HEK293T (cell line): ENCODE data around the gene NUDT16L1.

ENCODE experiments used
- CTCF ChIA-PET: fragments of 350-600 bp; formaldehyde crosslinking; extraction: SDS; loops from one replicate; lab custom pipeline; 2021; ENCODE audit warnings: antibody characterized with exemption, inconsistent platforms; lab: Yijun Ruan, JAX
- POLR2A ChIA-PET: fragments of 350-600 bp; formaldehyde crosslinking; extraction: SDS; loops from one replicate; lab custom pipeline; 2020; ENCODE audit warnings: antibody characterized with exemption, inconsistent platforms; lab: Yijun Ruan, JAX
- DNase-seq: peaks from one replicate; pipeline ENCODE4 v3.0.0; 2012; ENCODE audit warnings: mixed read lengths; ENCODE audit errors: extremely low spot score
- ARNT ChIP-seq: fragments of 450-650 bp; IDR thresholded peaks from 2 replicates; pipeline ENCODE4 v1.6.1; 2017; ENCODE audit warnings: mild to moderate bottlenecking
- BHLHE40 ChIP-seq: fragments of 450-650 bp; IDR thresholded peaks from 2 replicates; pipeline ENCODE4 v1.6.1; 2016; ENCODE audit warnings: mild to moderate bottlenecking, moderate library complexity, borderline replicate concordance
- CTBP1 ChIP-seq: fragments of 450-650 bp; IDR thresholded peaks from 2 replicates; pipeline ENCODE4 v1.6.1; 2016; ENCODE audit warnings: borderline replicate concordance
- ELF4 ChIP-seq: fragments of 450-650 bp; IDR thresholded peaks from 2 replicates; pipeline ENCODE4 v1.6.1; 2017; ENCODE audit warnings: antibody characterized with exemption
- FOXA1 ChIP-seq: fragments of 450-650 bp; IDR thresholded peaks from 2 replicates; pipeline ENCODE4 v1.6.1; 2016; ENCODE audit warnings: mild to moderate bottlenecking
- FOXK2 ChIP-seq: fragments of 450-650 bp; IDR thresholded peaks from 2 replicates; pipeline ENCODE4 v1.6.1; 2016; ENCODE audit warnings: mild to moderate bottlenecking
- FOXM1 ChIP-seq: fragments of 450-650 bp; IDR thresholded peaks from 2 replicates; pipeline ENCODE4 v1.6.1; 2017; ENCODE audit warnings: mild to moderate bottlenecking, borderline replicate concordance
- HDGF ChIP-seq: fragments of 450-650 bp; IDR thresholded peaks from 2 replicates; pipeline ENCODE4 v1.6.1; 2017; ENCODE audit warnings: antibody characterized with exemption, borderline replicate concordance
- L3MBTL2 ChIP-seq: fragments of 450-650 bp; conservative IDR thresholded peaks from 2 replicates; pipeline ENCODE4 v1.6.1; 2016; ENCODE audit warnings: mild to moderate bottlenecking
- LEF1 ChIP-seq: fragments of 450-650 bp; IDR thresholded peaks from 2 replicates; pipeline ENCODE4 v1.6.1; 2017; ENCODE audit warnings: mild to moderate bottlenecking, borderline replicate concordance
- NFRKB ChIP-seq: fragments of 450-650 bp; IDR thresholded peaks from 2 replicates; pipeline ENCODE4 v1.6.1; 2016; ENCODE audit warnings: mild to moderate bottlenecking, moderate library complexity
- SP1 ChIP-seq: fragments of 450-650 bp; IDR thresholded peaks from 2 replicates; pipeline ENCODE4 v1.6.1; 2017
- SUZ12 ChIP-seq: fragments of 450-650 bp; IDR thresholded peaks from 2 replicates; pipeline ENCODE4 v1.6.1; 2016; ENCODE audit warnings: mild to moderate bottlenecking
- TARDBP ChIP-seq: fragments of 450-650 bp; IDR thresholded peaks from 2 replicates; pipeline ENCODE4 v1.6.1; 2016
- ZNF384 ChIP-seq: fragments of 450-650 bp; IDR thresholded peaks from 2 replicates; pipeline ENCODE4 v1.6.1; 2016
- TF ChIP-seq, protein P1 (sequence below): fragments of 450-650 bp; IDR thresholded peaks from 2 replicates; pipeline ENCODE4 v1.6.1; 2016

NUDT16L1 gene

DNA sequence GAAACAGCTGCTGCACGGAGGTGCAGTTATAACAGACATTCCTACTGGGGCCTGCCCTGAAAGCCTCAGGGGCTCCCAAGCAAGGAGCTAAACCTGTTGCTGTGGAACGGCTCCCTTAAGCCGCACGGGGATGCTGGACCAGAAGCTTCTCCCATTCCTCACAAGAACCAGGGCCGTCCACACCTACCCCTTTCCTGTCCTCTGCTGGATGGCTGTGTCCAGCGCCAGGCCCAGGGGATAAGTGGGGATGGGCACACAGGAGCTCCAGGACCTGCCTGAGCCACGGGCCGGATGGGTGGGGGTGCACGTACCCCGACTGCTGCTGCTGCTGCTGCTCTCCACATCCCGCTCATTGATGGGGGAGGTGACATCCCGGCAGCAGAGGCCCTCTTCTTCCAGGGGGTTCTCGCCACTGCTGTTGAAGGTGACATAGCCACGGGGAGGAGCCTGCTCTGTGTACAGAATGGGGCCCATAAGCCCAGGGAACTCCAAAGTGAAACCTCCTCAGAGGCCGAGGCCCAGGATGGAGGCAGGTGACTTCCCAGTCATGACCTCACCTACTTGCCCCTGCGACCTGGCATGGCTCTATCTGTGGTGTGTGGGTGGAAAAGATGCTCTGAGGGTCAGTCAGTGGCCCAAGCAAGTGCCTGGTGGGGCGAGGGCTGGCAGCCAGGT is 8.6 kb downstream of the NUDT16L1 start:
- CTCF ChIA-PET: no interaction called here

DNA sequence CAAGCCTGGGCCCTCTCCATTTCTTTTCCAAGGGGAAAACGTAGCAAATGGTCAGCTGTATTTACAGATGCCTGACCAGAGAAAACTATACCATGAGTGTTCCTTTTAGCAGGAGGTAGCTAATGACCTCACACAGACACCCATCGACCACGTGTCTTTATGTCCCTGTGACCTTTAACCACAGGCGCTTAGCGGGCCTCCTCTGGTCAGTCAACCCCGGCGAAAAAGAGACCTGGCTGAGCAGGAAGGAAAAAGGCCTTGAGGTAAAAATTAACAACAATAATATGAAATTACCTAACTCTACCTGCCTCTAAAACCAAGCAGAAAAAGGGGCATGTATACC is 9.1 kb downstream of the NUDT16L1 start:
- POLR2A ChIA-PET: no interaction called here
- DNase-seq: no peak
- TF ChIP-seq SP1 (no peak), ARNT (no peak), ZNF384 (no peak), NFRKB (no peak), HDGF (no peak), ELF4 (no peak), BHLHE40 (no peak), FOXK2 (no peak), SUZ12 (no peak), LEF1 (no peak), L3MBTL2 (no peak), FOXA1 (no peak), TARDBP (no peak), CTBP1 (no peak), FOXM1 (no peak)
- TF ChIP-seq, protein P1, sequence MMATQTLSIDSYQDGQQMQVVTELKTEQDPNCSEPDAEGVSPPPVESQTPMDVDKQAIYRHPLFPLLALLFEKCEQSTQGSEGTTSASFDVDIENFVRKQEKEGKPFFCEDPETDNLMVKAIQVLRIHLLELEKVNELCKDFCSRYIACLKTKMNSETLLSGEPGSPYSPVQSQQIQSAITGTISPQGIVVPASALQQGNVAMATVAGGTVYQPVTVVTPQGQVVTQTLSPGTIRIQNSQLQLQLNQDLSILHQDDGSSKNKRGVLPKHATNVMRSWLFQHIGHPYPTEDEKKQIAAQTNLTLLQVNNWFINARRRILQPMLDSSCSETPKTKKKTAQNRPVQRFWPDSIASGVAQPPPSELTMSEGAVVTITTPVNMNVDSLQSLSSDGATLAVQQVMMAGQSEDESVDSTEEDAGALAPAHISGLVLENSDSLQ: no peak
- CTCF ChIA-PET: no interaction called here

More for the DNA sequence above, 8.6 kb downstream of the NUDT16L1 start:
- POLR2A ChIA-PET: no interaction called here
- TF ChIP-seq CTBP1: no peak
- TF ChIP-seq, protein P1: no peak
- TF ChIP-seq SUZ12: no peak
- TF ChIP-seq ZNF384: no peak
- no peak for TF ChIP-seq L3MBTL2
- TF ChIP-seq NFRKB: no peak
- TF ChIP-seq FOXA1: no peak
- no peak for TF ChIP-seq LEF1
- no peak for TF ChIP-seq BHLHE40
- no peak for TF ChIP-seq FOXM1
- TF ChIP-seq ARNT: no peak
- no peak for TF ChIP-seq HDGF
- no peak for DNase-seq

DNA sequence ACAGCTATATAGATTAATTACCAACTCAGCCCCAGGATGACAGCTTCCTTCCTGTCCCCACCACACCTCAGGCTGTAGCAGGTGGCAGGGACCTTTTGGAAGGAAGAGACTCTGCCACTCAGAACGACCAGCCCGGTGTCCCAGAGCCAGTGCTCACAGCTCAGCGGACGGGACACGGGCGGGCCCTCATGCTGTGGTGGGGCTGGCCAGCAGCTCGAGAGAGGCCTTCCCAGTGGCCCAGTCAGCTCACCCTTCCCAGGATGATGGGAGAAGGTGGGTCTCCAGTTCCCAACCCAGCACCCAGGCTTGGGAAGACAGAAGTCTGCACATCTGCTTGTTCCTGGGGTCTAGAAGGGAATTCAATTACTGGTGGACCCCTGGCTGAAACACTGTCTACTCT is 10.5 kb downstream of the NUDT16L1 start:
- TF ChIP-seq FOXA1 (no peak), TARDBP (no peak), ELF4 (no peak), L3MBTL2 (no peak), FOXM1 (no peak), SP1 (no peak), HDGF (no peak), ZNF384 (no peak), BHLHE40 (no peak)
- TF ChIP-seq, protein P1: no peak
- POLR2A ChIA-PET: no interaction called here
- CTCF ChIA-PET: no interaction called here
- DNase-seq: no peak

DNA sequence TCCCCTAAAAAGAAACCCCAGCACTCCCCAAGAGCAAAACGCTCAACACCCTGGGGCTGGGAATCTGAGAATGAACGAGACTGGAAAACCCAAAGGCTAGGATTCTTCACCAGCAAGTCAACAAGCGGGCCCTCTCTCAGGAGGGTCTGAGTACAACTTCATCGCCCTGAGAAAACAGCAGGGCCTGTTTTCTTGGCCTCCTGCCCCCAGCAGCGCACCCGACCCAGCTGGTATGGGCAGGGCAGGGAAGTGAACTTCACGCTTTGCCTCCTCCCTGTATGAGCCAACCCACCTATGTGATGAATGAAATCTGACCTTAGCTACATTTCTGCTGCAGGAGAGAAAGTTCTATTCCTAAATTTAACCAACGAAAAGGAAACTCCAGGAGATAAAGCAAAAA is 11.1 kb downstream of the NUDT16L1 start:
- DNase-seq: no peak
- CTCF ChIA-PET: no interaction called here
- POLR2A ChIA-PET: no interaction called here
- TF ChIP-seq ZNF384 (no peak), SP1 (no peak), LEF1 (no peak), ARNT (no peak), BHLHE40 (no peak), TARDBP (no peak), FOXK2 (no peak), ELF4 (no peak), L3MBTL2 (no peak), HDGF (no peak), CTBP1 (no peak), FOXA1 (no peak), NFRKB (no peak), FOXM1 (no peak), SUZ12 (no peak)
- TF ChIP-seq, protein P1: no peak

DNA sequence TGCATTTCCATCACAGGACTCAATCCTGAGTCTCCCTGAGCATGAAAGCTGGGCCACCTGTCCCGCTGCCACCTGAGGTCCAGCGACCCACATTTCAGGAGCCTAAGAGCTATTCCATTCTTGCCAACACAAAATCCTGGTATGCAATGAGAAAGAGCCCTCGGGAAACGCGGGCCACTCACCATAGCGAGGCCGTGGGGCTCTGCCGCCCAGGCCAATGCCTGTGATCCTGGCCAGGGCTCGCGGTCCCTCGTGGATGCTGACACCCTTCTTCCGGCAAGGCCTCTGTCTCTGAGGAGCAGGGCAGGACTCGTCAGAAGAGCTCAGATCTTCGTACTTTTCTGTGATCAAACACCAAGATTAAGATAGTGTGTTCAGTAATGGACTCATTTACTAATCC is 11.6 kb downstream of the NUDT16L1 start:
- ChIA-PET CTCF (no interaction called here), POLR2A (no interaction called here)
- DNase-seq: no peak
- no peak for TF ChIP-seq NFRKB
- TF ChIP-seq, protein P1: no peak
- no peak for TF ChIP-seq TARDBP
- TF ChIP-seq ELF4: no peak
- TF ChIP-seq HDGF: no peak
- TF ChIP-seq FOXM1: no peak
- no peak for TF ChIP-seq FOXK2
- TF ChIP-seq CTBP1: no peak
- no peak for TF ChIP-seq ARNT
- no peak for TF ChIP-seq L3MBTL2
- no peak for TF ChIP-seq BHLHE40
- no peak for TF ChIP-seq ZNF384
- TF ChIP-seq SUZ12: no peak
